ENCODE data around the gene PKNOX2.

DNA sequence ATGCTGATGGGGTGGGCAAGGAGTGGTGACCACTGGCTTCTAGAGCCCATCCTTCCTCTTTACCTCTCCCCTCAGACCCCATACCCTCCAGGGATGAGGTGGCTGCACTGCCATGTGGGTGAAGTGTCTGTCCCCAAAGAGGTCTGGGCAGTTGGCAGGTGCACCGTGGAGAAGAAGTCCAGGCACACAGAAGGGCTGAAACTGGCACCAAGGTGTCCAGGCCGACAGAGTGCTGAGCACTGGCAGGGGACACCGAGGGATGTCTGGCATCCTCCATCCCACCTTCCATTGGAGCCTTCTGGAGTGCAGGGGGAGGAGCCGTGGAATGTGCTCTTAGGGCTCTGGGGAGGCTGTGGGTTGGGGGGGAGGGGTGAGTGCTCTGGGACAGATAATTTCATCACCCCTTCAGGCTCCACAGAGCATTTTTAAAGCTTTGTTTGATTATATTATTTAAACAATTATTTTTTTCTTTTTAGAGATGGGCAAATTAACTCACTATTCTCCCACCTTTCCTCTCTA is 37.9 kb downstream of the PKNOX2 start:
- TF ChIP-seq POLR2A (IDR thresholded peaks at IDR 0.05; ENCODE audit: low read depth): no peak
- TF ChIP-seq, protein P1, sequence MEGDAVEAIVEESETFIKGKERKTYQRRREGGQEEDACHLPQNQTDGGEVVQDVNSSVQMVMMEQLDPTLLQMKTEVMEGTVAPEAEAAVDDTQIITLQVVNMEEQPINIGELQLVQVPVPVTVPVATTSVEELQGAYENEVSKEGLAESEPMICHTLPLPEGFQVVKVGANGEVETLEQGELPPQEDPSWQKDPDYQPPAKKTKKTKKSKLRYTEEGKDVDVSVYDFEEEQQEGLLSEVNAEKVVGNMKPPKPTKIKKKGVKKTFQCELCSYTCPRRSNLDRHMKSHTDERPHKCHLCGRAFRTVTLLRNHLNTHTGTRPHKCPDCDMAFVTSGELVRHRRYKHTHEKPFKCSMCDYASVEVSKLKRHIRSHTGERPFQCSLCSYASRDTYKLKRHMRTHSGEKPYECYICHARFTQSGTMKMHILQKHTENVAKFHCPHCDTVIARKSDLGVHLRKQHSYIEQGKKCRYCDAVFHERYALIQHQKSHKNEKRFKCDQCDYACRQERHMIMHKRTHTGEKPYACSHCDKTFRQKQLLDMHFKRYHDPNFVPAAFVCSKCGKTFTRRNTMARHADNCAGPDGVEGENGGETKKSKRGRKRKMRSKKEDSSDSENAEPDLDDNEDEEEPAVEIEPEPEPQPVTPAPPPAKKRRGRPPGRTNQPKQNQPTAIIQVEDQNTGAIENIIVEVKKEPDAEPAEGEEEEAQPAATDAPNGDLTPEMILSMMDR (IDR thresholded peaks at IDR 0.05): no peak

Measured in esophagus muscularis mucosa (tissue), 3 donors.